ENCODE results near the gene EPC2. TPM values are rescaled to one million over a fixed set of nuclear protein-coding genes. Genes with fewer than 3 reads are reported as not detected.

The EPC2 gene
- total and polyA plus RNA-seq, 2 of the 8 experiments (the other 6 are each of a cell fraction or from before 2014, with no cell fraction given): 16.1 to 25.7 TPM

- TF ChIP-seq CHD7 (IDR thresholded peaks at IDR 0.05; ENCODE audit: insufficient replicate concordance, low read length) (no peak), BCL11A (IDR thresholded peaks at IDR 0.05; ENCODE audit: low read depth in 2 of 2, low read length in 2 of 2) (no peak), EZH2 (IDR thresholded peaks at IDR 0.05; ENCODE audit: low read depth, low read length, severe bottlenecking) (no peak), TAF1 (IDR thresholded peaks at IDR 0.05; ENCODE audit: low read depth, low read length) (no peak), YY1 (IDR thresholded peaks at IDR 0.05; ENCODE audit: low read depth, low read length) (no peak), HDAC6 (IDR thresholded peaks at IDR 0.05; ENCODE audit: low read depth, low read length) (no peak), RXRA (IDR thresholded peaks at IDR 0.05; ENCODE audit: insufficient read depth, low read depth, low read length) (no peak)
These were observed 137.0 kb downstream of the EPC2 start (continued) for GRCh38 chr2:148781544-148781943.

Measured in H1 (cell line).